NCI-H1417 (cell line): ENCODE data around the gene CDC42EP3.

Experiments used
- DNase-seq, 3 experiments: peaks; one replicate each; lab custom pipeline; 2025; lab: John Stamatoyannopoulos, UW

Gene CDC42EP3

DNA sequence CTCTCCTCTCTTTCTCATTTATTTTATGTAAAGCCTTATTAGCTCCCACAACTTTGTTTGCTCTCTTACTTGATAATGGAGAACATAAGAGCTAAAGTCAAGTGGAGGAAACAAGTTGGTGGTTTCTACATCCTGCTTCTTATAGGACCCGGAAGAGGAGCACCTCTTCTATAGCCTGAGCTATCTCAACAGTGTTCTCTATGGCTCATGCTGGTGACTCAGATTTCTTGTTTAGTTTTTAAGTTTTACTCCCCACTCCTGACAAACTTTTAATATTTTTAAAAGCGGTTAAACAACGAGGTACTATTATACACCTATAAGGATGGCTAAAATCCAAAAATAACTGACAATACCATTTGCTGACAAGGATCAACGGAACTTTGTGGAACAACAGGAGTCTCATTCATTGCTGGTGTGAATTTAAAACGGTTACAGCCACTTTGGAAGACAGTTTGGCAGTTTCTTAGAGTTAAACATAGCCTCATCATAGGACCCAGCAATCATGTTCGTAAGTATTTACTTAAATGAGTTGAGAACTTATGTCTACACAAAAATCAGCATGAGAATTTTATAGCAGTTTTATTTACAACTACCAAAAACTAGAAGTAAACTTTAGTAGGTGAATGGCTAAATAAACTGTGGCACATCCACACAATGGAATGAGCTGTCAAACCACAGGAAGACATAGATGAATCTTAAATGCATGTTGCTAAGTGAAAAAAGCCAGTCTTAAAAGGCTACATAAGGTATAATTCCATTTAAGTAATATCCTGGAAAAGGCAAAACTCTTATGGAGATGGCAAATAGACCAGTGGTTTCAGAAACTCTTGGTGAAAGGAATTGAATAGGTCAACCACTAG, 12.7 kb upstream of the CDC42EP3 start:
- DNase-seq: no peak

DNA sequence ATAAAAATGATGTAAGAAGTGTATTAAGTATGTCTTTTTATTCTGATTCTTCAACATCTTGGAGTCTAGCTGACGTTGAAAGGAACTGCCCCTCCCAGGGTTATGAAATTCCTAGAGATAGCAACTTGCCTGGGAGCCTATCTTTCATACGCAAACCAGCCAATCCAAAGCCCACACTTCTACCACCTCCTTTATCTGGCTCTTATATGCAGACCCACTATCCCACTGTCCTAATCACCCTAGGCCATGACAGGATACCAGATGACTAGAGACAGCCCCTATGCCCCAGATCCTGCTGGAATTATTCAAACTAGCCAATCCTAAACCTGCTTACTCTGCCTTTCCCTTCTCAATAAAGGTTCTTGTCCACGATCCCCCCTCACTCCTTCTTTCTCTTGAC, 11.8 kb upstream of the CDC42EP3 start:
- no peak for DNase-seq

GRCh38 chr2:37682473-37682872, 11.0 kb upstream of the CDC42EP3 start:
- DNase-seq: no peak

- DNase-seq: no peak
Observed at GRCh38 chr2:37681587-37681986, 10.1 kb upstream of the CDC42EP3 start.

GRCh38 chr2:37679072-37679695, 7.7 kb upstream of the CDC42EP3 start:
- no peak for DNase-seq

DNA sequence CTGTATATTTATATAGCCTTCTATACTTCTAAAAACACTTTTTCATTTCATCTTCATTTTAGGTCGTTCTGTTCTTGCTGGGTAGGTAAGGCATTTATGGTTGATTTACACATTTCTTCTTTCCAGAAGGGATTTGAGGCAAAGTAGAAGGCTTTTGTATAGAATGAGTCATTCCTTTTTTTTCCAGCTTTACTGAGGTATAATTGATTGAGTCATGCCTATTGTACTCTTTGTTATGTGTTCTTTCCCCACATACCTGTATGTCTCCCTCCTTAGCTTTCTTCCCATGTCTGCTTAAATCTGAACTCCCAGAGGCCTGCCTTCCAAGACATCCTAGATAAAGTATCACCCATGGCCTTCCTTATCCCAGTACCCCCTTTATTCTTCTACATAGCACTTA, 4.8 kb upstream of the CDC42EP3 start:
- peak in 1 of 3 experiments; percentile 23 for DNase-seq

GRCh38 chr2:37674946-37675345, 3.5 kb upstream of the CDC42EP3 start:
- no peak for DNase-seq

DNA sequence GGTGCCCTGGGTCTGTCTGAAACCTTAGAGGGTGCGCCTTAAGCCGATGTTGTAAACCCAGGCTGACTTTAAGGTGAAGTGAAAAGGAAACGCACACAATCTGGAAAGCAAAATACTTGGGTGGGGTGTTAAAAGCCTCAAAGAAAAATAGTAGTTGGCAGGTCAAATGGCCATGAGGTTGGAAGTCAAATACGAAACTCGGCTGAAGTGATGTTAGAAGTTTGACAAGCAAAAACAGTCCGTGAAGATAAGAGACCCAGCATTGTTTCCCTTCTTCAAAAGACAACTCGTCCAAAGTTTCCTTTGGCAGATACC, 1.4 kb upstream of the CDC42EP3 start:
- no peak for DNase-seq

DNA sequence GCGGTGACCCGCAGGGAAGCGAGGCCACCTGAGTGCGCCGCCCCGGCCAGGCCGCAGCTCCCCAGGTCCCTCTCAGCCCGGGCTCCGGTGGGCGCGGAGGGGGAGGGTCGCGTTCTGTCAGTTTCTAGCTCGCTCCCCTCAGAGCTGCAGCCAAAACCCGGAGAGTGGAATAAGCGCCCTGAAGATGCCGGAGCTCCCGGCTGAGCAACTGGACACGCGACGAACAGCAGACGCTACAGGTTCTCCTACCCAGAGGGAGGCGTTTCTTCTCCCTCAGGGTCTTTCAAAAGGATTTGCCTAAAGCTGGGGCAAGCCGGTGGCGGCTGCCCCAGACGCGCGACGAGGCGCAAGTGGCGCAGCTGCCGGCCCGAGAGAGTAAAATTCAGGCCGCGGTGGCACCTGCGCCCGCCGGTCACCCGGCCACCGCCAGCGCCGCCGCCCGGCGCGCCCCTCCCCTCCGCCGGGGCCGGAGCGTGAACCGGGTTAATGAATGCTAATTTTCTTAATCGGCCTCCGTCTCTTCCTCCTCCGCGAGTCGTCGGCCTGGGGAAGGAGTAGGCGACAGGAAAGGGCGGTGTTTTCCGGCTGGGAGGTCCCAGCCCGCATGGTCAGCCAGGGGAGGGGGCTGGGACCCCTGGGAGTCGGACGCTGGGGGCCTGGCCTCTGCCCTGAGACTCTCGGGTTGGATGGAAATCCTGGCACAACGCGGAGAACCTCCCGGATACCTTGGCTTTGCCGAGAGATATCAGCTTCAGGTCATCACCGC, 845 bp upstream of the CDC42EP3 start:
- DNase-seq: peak; percentile 81 to 99 (median 97)

DNA sequence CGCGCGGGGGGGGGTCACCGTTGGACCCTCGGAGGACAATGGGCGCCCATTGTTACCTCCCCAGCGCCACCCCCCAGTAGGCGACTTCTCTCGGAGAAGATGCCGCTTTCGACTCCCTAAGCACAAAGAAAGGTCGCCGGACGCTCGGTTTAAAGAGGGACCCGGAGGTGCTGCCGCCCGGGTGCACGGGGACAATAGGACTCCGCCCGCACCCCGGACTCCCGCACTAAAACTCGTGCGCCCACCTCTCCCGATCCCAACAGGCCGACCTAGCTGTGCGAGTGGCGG, 318 bp upstream of the CDC42EP3 start:
- DNase-seq: peak in 1 of 3 experiments; percentile 94

- DNase-seq: peak in 1 of 3 experiments; percentile 63
Observed at GRCh38 chr2:37670378-37671008, 949 bp downstream of the CDC42EP3 start.

GRCh38 chr2:37669446-37669845, 2.0 kb downstream of the CDC42EP3 start:
- DNase-seq: peak in 1 of 3 experiments; percentile 41

- no peak for DNase-seq
Observed at GRCh38 chr2:37667704-37668103, 3.7 kb downstream of the CDC42EP3 start.

DNA sequence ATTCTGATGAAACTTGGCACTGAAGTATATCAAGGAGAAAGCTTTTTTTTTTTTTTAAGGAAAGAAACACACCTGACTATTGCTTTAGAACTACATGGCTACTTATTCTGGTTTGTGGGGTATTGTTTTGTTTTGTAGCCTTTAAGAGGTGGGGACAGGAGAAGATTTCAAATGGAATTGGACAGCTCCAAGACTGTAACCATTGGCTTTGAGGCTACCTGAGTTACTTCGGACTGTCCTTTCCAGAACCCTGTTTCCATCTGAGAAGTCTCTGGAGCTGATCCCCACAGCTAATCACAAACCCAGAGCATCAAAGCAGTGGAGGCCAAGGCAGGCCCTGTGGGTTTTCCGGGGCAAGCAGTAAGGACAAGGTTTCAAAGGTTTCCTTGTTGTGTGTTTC, 4.7 kb downstream of the CDC42EP3 start:
- no peak for DNase-seq

- no peak for DNase-seq
Observed at GRCh38 chr2:37665604-37666362, 5.7 kb downstream of the CDC42EP3 start.

DNA sequence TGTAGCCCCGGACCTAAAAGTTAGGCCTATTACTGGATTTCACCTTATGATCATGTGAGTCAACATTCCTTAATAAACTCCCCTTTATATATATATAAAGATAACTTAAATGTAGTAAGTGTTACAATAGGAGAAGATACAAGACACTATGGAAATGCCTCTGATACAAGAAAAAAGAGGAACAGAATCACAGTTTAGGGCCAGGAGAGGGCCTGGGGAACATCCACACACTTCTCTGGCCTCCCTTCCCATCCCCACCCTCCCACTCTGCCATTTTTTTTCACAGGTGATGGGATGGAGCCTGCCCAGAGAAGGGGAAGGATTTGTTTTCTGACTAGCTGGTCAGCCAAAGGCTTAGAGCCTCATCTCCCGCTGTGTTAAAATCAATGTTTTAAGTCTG, 6.4 kb downstream of the CDC42EP3 start:
- DNase-seq: no peak

- DNase-seq: no peak
Observed at GRCh38 chr2:37664231-37664643, 7.2 kb downstream of the CDC42EP3 start.

DNA sequence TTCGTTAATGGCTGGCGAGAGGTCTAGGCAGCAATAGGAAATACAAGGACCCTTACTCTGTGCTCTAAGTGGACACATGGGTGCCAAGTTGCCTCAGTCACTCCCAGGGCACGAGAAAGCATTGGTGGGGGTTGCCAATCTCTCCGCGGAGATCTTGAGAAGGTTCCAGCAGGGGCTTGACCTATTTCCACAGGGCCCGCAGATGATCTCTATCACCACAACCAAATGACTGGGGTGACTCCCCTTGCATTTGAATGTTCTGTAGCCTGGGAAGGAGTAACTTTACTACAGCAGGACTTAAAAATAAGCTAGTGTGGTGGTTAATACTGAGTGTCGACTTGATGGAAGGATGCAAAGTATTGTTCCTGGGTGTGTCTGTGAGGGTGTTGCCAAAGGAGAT, 8.1 kb downstream of the CDC42EP3 start:
- DNase-seq: no peak

DNA sequence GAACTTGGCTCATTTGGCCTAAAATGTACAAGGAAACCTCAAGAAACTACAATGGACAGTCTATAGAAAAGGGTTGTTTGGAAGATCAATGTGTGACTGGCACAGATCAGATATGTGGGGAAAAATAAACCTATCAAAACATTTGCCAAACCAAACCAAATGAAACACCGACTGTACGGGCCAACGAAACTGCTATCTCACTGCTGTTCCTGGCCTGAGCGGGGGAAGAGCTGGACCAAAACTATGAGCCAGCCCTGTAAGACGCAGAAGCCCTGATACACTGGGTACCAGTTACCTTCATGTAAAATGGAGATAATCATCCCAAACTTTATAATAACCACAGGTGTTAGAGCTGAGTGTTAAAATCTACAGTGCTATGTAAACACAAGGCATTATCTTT, 11.7 kb downstream of the CDC42EP3 start:
- DNase-seq: no peak

DNA sequence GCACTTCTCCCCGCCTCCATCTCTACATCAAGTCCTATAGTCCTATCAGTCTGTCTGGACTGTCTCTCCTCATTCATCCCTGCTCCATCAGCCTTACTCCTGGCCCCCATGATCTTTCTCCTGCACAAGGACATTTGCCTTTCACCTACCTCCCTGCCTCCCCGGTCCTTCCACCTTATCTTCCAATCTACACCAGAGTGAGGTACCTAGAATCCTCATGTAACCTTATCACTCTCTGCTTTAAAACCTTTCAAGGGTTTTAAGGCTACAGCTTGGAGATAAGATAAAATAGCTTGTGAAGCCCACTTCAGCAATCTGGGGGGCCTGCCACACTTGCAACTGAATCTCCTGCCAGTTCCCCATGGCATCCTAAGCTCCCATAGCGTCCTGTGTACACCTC, 12.8 kb downstream of the CDC42EP3 start:
- DNase-seq: no peak

DNA sequence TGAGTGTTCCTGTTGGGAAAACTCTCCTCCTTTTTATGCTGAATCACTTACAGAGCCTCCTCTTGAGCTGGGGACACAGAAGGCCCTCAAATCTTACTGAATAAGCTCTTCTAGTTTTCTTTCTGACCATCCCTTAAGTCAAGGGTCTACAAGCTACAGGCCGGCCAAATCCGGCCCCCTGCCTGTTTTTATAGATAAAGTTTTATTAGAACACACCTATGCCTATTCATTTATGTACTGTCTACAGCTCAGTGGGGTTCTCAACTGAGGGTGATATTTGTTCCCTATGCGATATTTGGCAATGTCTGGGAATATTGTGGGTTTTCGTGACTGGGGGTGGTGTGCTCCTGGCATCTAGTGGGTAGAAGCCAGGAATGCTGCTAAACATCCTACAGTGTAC, 14.0 kb downstream of the CDC42EP3 start:
- no peak for DNase-seq
